Measurements from ENCODE around the gene PPFIA3. TPM values are rescaled to one million over a fixed set of nuclear protein-coding genes. Genes with fewer than 3 reads are reported as not detected.

PPFIA3 gene
- total RNA-seq, 1 donor from 2014 or later: 4.6 TPM

- no peak for DNase-seq (ENCODE audit: extremely low read depth, low read depth, low spot score)
Observed at GRCh38 chr19:49102303-49102702, 17.0 kb upstream of the PPFIA3 start.

GRCh38 chr19:49103331-49104085 is 15.8 kb upstream of the PPFIA3 start:
- DNase-seq (ENCODE audit: extremely low read depth, low read depth, low spot score): no peak

GRCh38 chr19:49104229-49104864 is 15.0 kb upstream of the PPFIA3 start:
- DNase-seq (ENCODE audit: extremely low read depth, low read depth, low spot score): no peak

GRCh38 chr19:49106648-49107135 is 12.7 kb upstream of the PPFIA3 start:
- DNase-seq (ENCODE audit: extremely low read depth, low read depth, low spot score): no peak

- no peak for DNase-seq (ENCODE audit: extremely low read depth, low read depth, low spot score)
Observed at GRCh38 chr19:49107625-49108459, 11.5 kb upstream of the PPFIA3 start.

- DNase-seq (ENCODE audit: extremely low read depth, low read depth, low spot score): no peak
Observed at GRCh38 chr19:49109051-49109450, 10.3 kb upstream of the PPFIA3 start.

- no peak for DNase-seq (ENCODE audit: extremely low read depth, low read depth, low spot score)
Observed at GRCh38 chr19:49109569-49110233, 9.6 kb upstream of the PPFIA3 start.

GRCh38 chr19:49110567-49110966 is 8.8 kb upstream of the PPFIA3 start:
- no peak for DNase-seq (ENCODE audit: extremely low read depth, low read depth, low spot score)

GRCh38 chr19:49111218-49111998 is 7.9 kb upstream of the PPFIA3 start:
- DNase-seq (ENCODE audit: extremely low read depth, low read depth, low spot score): no peak

GRCh38 chr19:49113762-49114629 is 5.3 kb upstream of the PPFIA3 start, which contains the start of gene LIN7B:
TSS of gene LIN7B (plus strand) at chr19:49114370. CDS start at chr19:49114405, 35 bp downstream.
- DNase-seq (ENCODE audit: extremely low read depth, low read depth, low spot score): no peak

GRCh38 chr19:49114630-49115363 is 4.5 kb upstream of the PPFIA3 start:
- no peak for DNase-seq (ENCODE audit: extremely low read depth, low read depth, low spot score)

- DNase-seq (ENCODE audit: extremely low read depth, low read depth, low spot score): no peak
Observed at GRCh38 chr19:49116544-49116943, 2.8 kb upstream of the PPFIA3 start.

GRCh38 chr19:49117677-49118564 is 1.4 kb upstream of the PPFIA3 start:
- DNase-seq (ENCODE audit: extremely low read depth, low read depth, low spot score): no peak

- DNase-seq (ENCODE audit: extremely low read depth, low read depth, low spot score): no peak
Observed at GRCh38 chr19:49118565-49119410, 556 bp upstream of the PPFIA3 start, which contains the start of gene C19orf73. TSS of gene C19orf73 (minus strand) at chr19:49119143. CDS start at chr19:49119022, 121 bp downstream.

GRCh38 chr19:49120325-49120683 is 960 bp downstream of the PPFIA3 start:
- DNase-seq (ENCODE audit: extremely low read depth, low read depth, low spot score): no peak

- DNase-seq (ENCODE audit: extremely low read depth, low read depth, low spot score): no peak
Observed at GRCh38 chr19:49120868-49121267, 1.5 kb downstream of the PPFIA3 start.

All from glomerular endothelial cell (primary cell).